GM12878 (cell line): ENCODE results near the gene ANK2.

Experiments
- ATF7 ChIP-seq: fragments of 450-650 bp; IDR thresholded peaks from 2 replicates; pipeline ENCODE4 v1.6.1; 2016; ENCODE audit warnings: low read depth, mild to moderate bottlenecking
- CTCF ChIP-seq, 3 experiments: IDR thresholded peaks in 2 of 3; conservative IDR thresholded peaks in 1 of 3; 2 replicates each; pipeline ENCODE4 v1.5.1; 2011; ENCODE audit warnings: low read depth in 3 of 3, low read length in 3 of 3, mild to moderate bottlenecking in 3 of 3, control low read depth in 2 of 3, moderate library complexity in 2 of 3, inconsistent platforms in 1 of 3, mixed read lengths in 1 of 3; ENCODE audit not compliant: control insufficient read depth in 2 of 3, insufficient read depth in 1 of 3; ENCODE audit errors: extremely low read depth in 1 of 3
- PAX8 ChIP-seq: fragments of 450-650 bp; IDR thresholded peaks from 2 replicates; pipeline ENCODE4 v1.6.1; 2017; ENCODE audit warnings: mild to moderate bottlenecking, moderate library complexity
- PBX3 ChIP-seq: IDR thresholded peaks from 2 replicates; pipeline ENCODE4 v1.6.1; 2011; ENCODE audit warnings: mild to moderate bottlenecking, low read depth, low read length, moderate library complexity; ENCODE audit not compliant: insufficient replicate concordance
- POLR2A ChIP-seq: IDR thresholded peaks from 2 replicates; pipeline ENCODE4 v1.6.1; 2011; ENCODE audit warnings: low read depth, mild to moderate bottlenecking, low read length
- POLR2AphosphoS5 ChIP-seq: IDR thresholded peaks from 2 replicates; pipeline ENCODE4 v1.6.1; 2011; ENCODE audit warnings: mild to moderate bottlenecking, low read length, inconsistent platforms
- RAD21 ChIP-seq: IDR thresholded peaks from 2 replicates; pipeline ENCODE4 v1.6.1; 2011; ENCODE audit warnings: mild to moderate bottlenecking, low read depth, low read length, moderate library complexity; ENCODE audit not compliant: insufficient read depth
- RBBP5 ChIP-seq: fragments of 200-600 bp; sonication (generic); conservative IDR thresholded peaks from 2 replicates; pipeline ENCODE4 v1.6.1; 2016
- RFX5 ChIP-seq: IDR thresholded peaks from 2 replicates; pipeline ENCODE4 v1.6.1; 2011; ENCODE audit warnings: low read depth, low read length, improper control_type of control experiment
- SIX5 ChIP-seq: IDR thresholded peaks from 2 replicates; pipeline ENCODE4 v1.6.1; 2011; ENCODE audit warnings: mild to moderate bottlenecking, low read depth, low read length, moderate library complexity; ENCODE audit not compliant: severe bottlenecking
- ZNF274 ChIP-seq: IDR thresholded peaks from one replicate; pipeline ENCODE4 v1.8.0; 2011; ENCODE audit not compliant: insufficient read length, insufficient read depth

DNA sequence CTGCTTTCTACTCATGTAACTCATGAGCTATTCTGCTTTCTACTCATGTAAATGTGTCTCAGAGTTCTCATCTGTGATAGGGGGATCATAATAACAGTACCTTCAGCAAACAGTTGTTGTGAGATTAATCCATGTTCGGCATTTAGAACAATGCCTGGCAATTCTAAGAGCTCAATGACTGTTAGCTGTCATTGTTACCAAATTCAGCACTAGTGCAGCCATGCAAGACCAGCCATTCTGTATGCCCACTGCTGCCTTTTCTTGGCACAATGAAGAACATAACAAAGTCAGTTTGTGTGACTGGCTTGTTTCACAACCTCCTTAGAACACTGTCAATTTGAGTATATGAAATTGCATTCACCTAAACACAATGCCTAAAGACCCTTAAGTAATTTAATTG, 163.2 kb downstream of the ANK2 start:
- TF ChIP-seq CTCF (IDR thresholded peaks at IDR 0.05 in 2 of 3, conservative IDR thresholded peaks at IDR 0.05 in 1 of 3; ENCODE audit: control insufficient read depth in 2 of 3, extremely low read depth in 1 of 3, insufficient read depth in 1 of 3, low read depth in 3 of 3, low read length in 3 of 3) (no peak), RAD21 (no peak), POLR2A (no peak), RBBP5 (no peak), POLR2AphosphoS5 (no peak), RFX5 (no peak), PAX8 (no peak), PBX3 (no peak), ATF7 (no peak), SIX5 (no peak), ZNF274 (no peak)
